Measurements from ENCODE around the gene DAB2.

- TF ChIP-seq CTCF (IDR thresholded peaks at IDR 0.05) (no peak), POLR2A (IDR thresholded peaks at IDR 0.05) (no peak)
These were observed 8.1 kb upstream of the DAB2 start for GRCh38 chr5:39432696-39433530.

Data from breast epithelium (tissue), 3 donors.